ENCODE results near the gene JAM3. TPM values are rescaled to one million over a fixed set of nuclear protein-coding genes. Genes with fewer than 3 reads are reported as not detected.

Gene JAM3
- total RNA-seq, 2 experiments from 2014 or later = 24.9 to 26.8 TPM

GRCh38 chr11:134045799-134046635, 22.9 kb upstream of the JAM3 start:
- ATAC-seq = peak; percentile 78
- peak; percentile 57 for TF ChIP-seq CTCF (IDR thresholded peaks at IDR 0.05)
- POLR2A ChIA-PET = interaction anchor here (0.6 to 1.7 kb wide), 4 partner anchors 12 to 119 kb away, joined by 3 to 6 read pairs (median 4); no protein-coding TSS in a partner anchor

GRCh38 chr11:134046681-134047449, 22.0 kb upstream of the JAM3 start:
- intact Hi-C loops (cut with micrococcal nuclease) = no loop called here
- Mint-ChIP-seq H3K36me3 (ENCODE audit: low read depth) (no peaks in the 10 kb centered on the region), H3K27ac (no peak overlapping the region), H3K4me3 (no peak overlapping the region), H3K4me1 (ENCODE audit: low read depth) (peaks cover 6% of the 10 kb centered on the region), H3K27me3 (peaks cover 3% of the 10 kb centered on the region), H3K9me3 (no peaks in the 10 kb centered on the region)
- DNase-seq (no peak), ATAC-seq (no peak)
- CTCF ChIA-PET = interaction anchor here (1.0 to 2.3 kb wide), 7 partner anchors 9 to 119 kb away, joined by 3 to 14 read pairs (median 3); no protein-coding TSS in a partner anchor
- no peak for TF ChIP-seq CTCF (IDR thresholded peaks at IDR 0.05)
- POLR2A ChIA-PET = interaction anchor here (0.5 to 1.7 kb wide), 2 partner anchors 20 to 224 kb away, joined by 3 to 4 read pairs; no protein-coding TSS in a partner anchor

More at GRCh38 chr11:134045799-134046635, 22.9 kb upstream of the JAM3 start:
- CTCF ChIA-PET = interaction anchor here (0.6 to 2.3 kb wide), 18 partner anchors 8 to 118 kb away, joined by 3 to 14 read pairs (median 4); no protein-coding TSS in a partner anchor
- Mint-ChIP-seq H3K27ac (no peak overlapping the region), H3K36me3 (ENCODE audit: low read depth) (no peaks in the 10 kb centered on the region), H3K4me3 (no peak overlapping the region), H3K4me1 (ENCODE audit: low read depth) (peaks cover 6% of the 10 kb centered on the region), H3K9me3 (no peaks in the 10 kb centered on the region), H3K27me3 (peaks cover 3% of the 10 kb centered on the region)
- peak; percentile 67 for DNase-seq
- intact Hi-C loops (cut with micrococcal nuclease) = no loop called here

GRCh38 chr11:134047586-134047999, 21.3 kb upstream of the JAM3 start:
- Mint-ChIP-seq H3K27ac (no peak overlapping the region), H3K27me3 (peaks cover 3% of the 10 kb centered on the region), H3K9me3 (no peaks in the 10 kb centered on the region), H3K36me3 (ENCODE audit: low read depth) (no peaks in the 10 kb centered on the region), H3K4me1 (ENCODE audit: low read depth) (peaks cover 9% of the 10 kb centered on the region), H3K4me3 (no peak overlapping the region)
- intact Hi-C loops (cut with micrococcal nuclease) = no loop called here
- DNase-seq (no peak), ATAC-seq (no peak)
- no peak for TF ChIP-seq CTCF (IDR thresholded peaks at IDR 0.05)
- POLR2A ChIA-PET = interaction anchor here (0.5 kb wide), 1 partner anchor 223 kb away, joined by 3 read pairs; no protein-coding TSS in a partner anchor
- CTCF ChIA-PET = interaction anchor here (1.0 to 2.3 kb wide), 4 partner anchors 10 to 92 kb away, joined by 3 to 5 read pairs (median 4); no protein-coding TSS in a partner anchor

- H3K36me3 Mint-ChIP-seq (ENCODE audit: low read depth) = no peaks in the 10 kb centered on the region
- TF ChIP-seq CTCF (IDR thresholded peaks at IDR 0.05) = no peak
- intact Hi-C loops (cut with micrococcal nuclease) = no loop called here
- no peak for DNase-seq
- no peaks in the 10 kb centered on the region for H3K9me3 Mint-ChIP-seq
- H3K4me3 Mint-ChIP-seq = no peak overlapping the region
- POLR2A ChIA-PET = no interaction called here
- peaks cover 5% of the 10 kb centered on the region for H3K27me3 Mint-ChIP-seq
- H3K27ac Mint-ChIP-seq = no peak overlapping the region
- CTCF ChIA-PET = interaction anchor here (1.0 to 1.3 kb wide), 4 partner anchors 10 to 120 kb away, joined by 3 to 5 read pairs (median 4); no protein-coding TSS in a partner anchor
- peaks cover 11% of the 10 kb centered on the region for H3K4me1 Mint-ChIP-seq (ENCODE audit: low read depth)
- no peak for ATAC-seq
Measured at GRCh38 chr11:134048028-134048427, 20.8 kb upstream of the JAM3 start.
